Sigmoid colon (tissue), 3 donors: Measurements from ENCODE around the gene COL23A1.

Source experiments
- POLR2A ChIP-seq, 2 donors: fragments of 450-650 bp; IDR thresholded peaks; one replicate each; pipeline ENCODE4 v1.6.1; 2016; ENCODE audit warnings: antibody characterized with exemption in 2 of 2, mild to moderate bottlenecking in 2 of 2, moderate library complexity in 2 of 2
- TF ChIP-seq, protein P1 (sequence below), 4 experiments: fragments of 450-650 bp in 3 of 4; fragments of 200-600 bp in 1 of 4; IDR thresholded peaks; one replicate each; pipeline ENCODE4 v1.5.1; 2016 to 2019; ENCODE audit warnings: antibody characterized with exemption in 4 of 4, mild to moderate bottlenecking in 3 of 4, moderate library complexity in 2 of 4

DNA sequence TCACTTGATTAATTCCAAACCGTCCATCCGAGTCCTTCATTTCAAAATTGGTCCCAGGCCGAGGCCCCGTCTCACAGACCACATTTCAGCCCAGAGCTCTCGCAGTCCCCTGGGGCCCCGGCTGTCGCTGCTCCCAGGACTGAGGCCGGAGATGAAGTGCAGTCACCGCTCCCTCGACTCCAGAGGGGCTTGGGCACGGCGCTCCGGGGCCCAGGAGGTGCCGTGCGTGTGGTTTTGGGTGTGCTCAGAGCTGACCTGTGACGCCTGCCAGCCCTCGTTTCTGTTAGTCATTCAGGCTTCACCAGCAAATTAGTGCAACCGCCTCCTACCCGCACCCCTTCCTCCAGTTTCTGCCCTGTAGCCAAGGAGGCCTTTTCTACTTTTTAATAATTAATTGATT lies 308.9 kb downstream of the COL23A1 start:
- TF ChIP-seq, protein P1, sequence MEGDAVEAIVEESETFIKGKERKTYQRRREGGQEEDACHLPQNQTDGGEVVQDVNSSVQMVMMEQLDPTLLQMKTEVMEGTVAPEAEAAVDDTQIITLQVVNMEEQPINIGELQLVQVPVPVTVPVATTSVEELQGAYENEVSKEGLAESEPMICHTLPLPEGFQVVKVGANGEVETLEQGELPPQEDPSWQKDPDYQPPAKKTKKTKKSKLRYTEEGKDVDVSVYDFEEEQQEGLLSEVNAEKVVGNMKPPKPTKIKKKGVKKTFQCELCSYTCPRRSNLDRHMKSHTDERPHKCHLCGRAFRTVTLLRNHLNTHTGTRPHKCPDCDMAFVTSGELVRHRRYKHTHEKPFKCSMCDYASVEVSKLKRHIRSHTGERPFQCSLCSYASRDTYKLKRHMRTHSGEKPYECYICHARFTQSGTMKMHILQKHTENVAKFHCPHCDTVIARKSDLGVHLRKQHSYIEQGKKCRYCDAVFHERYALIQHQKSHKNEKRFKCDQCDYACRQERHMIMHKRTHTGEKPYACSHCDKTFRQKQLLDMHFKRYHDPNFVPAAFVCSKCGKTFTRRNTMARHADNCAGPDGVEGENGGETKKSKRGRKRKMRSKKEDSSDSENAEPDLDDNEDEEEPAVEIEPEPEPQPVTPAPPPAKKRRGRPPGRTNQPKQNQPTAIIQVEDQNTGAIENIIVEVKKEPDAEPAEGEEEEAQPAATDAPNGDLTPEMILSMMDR (IDR thresholded peaks at IDR 0.05) = no peak
- TF ChIP-seq POLR2A (IDR thresholded peaks at IDR 0.05) = no peak
